Testis (tissue), 3 donors: ENCODE results near the gene ITGAD. TPM values are rescaled to one million over a fixed set of nuclear protein-coding genes. Genes with fewer than 3 reads are reported as not detected.
A peak's percentile ranks its signal among the peaks of the same experiment; 100 is the strongest.

Experiments used
- DNase-seq: peaks from one replicate; pipeline ENCODE4 v3.0.0-alpha.2; 2019
- H3K27ac ChIP-seq, 2 donors: fragments of 200-600 bp; sonication (generic); one replicate each; pipeline ENCODE4 v1.5.1; 2019
- H3K27me3 ChIP-seq: fragments of 200-600 bp; sonication (generic); one replicate; pipeline ENCODE4 v1.5.1; 2019
- H3K36me3 ChIP-seq: fragments of 200-600 bp; sonication (generic); one replicate; pipeline ENCODE4 v1.5.1; 2017; ENCODE audit warnings: low read depth; ENCODE audit errors: missing control alignments
- H3K4me1 ChIP-seq: fragments of 200-600 bp; sonication (generic); one replicate; pipeline ENCODE4 v1.5.1; 2019
- H3K4me3 ChIP-seq, 2 donors: fragments of 200-600 bp; sonication (generic); one replicate each; pipeline ENCODE4 v1.5.1; 2017 to 2019
- H3K9me3 ChIP-seq: fragments of 200-600 bp; sonication (generic); one replicate; pipeline ENCODE4 v1.5.1; 2017
- POLR2A ChIP-seq: fragments of 450-650 bp; IDR thresholded peaks from one replicate; pipeline ENCODE4 v1.6.1; 2017; ENCODE audit warnings: antibody characterized with exemption, mild to moderate bottlenecking, moderate library complexity
- WGBS, 2 donors: methylation state at CpG; one replicate each; pipeline ENCODE4 v1.1.5; 2018; 5-methylcytosine and 5-hydroxymethylcytosine counted together
- intact Hi-C: fragments of 100-400 bp; cut with DNase I; formaldehyde crosslinking; loops from one replicate; pipeline ENCODE4 v1.15.1; 2023; ENCODE audit warnings: low total_unique reads
- polyA plus RNA-seq: library from polyadenylated mRNA; stranded (reverse); fragments of 350-450 nt; fragmentation: Illumina TruSeq; extraction: RNeasy Lipid Tissue Mini Kit (QIAGEN cat#74804); gene quantifications from one replicate; pipeline ENCODE4 v1.2.3, GENCODE V29; 2014; ENCODE audit warnings: low read depth, low replicate concordance; ENCODE audit not compliant: insufficient read depth
- total RNA-seq, 2 donors: library from RNA; depleted of rRNA; stranded (reverse); fragments of >200 nt; gene quantifications; one replicate each; pipeline ENCODE4 v1.2.3, GENCODE V29; 2016
- TF ChIP-seq, protein P1 (sequence below), 3 experiments: fragments of 450-650 bp in 2 of 3; fragments of 200-600 bp in 1 of 3; sonication (generic) in 1 of 3; IDR thresholded peaks; one replicate each; pipeline ENCODE4 v1.5.1; 2016 to 2019; ENCODE audit warnings: antibody characterized with exemption in 3 of 3, mild to moderate bottlenecking in 2 of 3, moderate library complexity in 1 of 3

ITGAD gene
- total and polyA plus RNA-seq, 3 donors from 2014 or later: 0.19 TPM; not detected in 2

- peaks cover 31% of the 10 kb centered on the region for H3K4me1 ChIP-seq
- H3K27me3 ChIP-seq: no peaks in the 10 kb centered on the region
- no peak overlapping the region for H3K4me3 ChIP-seq
- no peaks in the 10 kb centered on the region for H3K9me3 ChIP-seq
- intact Hi-C loops: no loop called here
- WGBS, 2 donors: 53 to 60% methylated on average over 11 of the region's 11 CpGs
- H3K36me3 ChIP-seq: no peaks in the 10 kb centered on the region
- peak; percentile 82 for DNase-seq
- H3K27ac ChIP-seq: no peak overlapping the region
- TF ChIP-seq POLR2A: no peak
- TF ChIP-seq, protein P1, sequence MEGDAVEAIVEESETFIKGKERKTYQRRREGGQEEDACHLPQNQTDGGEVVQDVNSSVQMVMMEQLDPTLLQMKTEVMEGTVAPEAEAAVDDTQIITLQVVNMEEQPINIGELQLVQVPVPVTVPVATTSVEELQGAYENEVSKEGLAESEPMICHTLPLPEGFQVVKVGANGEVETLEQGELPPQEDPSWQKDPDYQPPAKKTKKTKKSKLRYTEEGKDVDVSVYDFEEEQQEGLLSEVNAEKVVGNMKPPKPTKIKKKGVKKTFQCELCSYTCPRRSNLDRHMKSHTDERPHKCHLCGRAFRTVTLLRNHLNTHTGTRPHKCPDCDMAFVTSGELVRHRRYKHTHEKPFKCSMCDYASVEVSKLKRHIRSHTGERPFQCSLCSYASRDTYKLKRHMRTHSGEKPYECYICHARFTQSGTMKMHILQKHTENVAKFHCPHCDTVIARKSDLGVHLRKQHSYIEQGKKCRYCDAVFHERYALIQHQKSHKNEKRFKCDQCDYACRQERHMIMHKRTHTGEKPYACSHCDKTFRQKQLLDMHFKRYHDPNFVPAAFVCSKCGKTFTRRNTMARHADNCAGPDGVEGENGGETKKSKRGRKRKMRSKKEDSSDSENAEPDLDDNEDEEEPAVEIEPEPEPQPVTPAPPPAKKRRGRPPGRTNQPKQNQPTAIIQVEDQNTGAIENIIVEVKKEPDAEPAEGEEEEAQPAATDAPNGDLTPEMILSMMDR (IDR thresholded peaks at IDR 0.05): peak; percentile 26 to 48 (median 42)
Observed at GRCh38 chr16:31451681-31452351, 58.7 kb downstream of the ITGAD start.

DNA sequence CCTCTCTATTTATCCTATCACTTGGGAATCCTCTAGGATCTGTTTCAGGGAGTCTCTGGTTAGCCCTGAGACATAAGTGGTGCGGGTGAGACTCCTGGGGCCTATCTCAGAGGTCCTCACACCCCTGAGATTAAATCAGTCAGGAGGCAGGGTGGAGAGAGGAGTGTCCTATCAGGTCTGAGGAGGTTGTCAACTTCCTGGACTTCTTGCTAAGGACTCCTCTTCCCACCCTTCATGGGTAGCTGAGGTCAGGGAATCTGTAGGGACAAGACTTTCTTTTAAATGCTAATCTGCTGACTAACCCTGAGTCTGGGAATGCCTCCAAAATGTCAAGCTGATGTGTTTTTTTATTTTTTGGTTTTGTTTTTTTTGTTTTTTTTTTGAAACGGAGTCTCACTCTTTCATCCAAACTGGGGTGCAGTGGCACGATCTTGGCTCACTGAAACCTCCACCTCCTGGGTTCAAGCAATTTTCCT, 59.5 kb downstream of the ITGAD start:
- 38 to 41% methylated on average over 3 of the region's 3 CpGs for WGBS, 2 donors
- Histone ChIP-seq H3K9me3 (no peaks in the 10 kb centered on the region), H3K27ac (peak overlapping the region in 1 of 2 donors; percentile 78), H3K36me3 (no peaks in the 10 kb centered on the region), H3K4me1 (peaks cover 40% of the 10 kb centered on the region), H3K27me3 (no peaks in the 10 kb centered on the region), H3K4me3 (no peak overlapping the region)
- DNase-seq: peak; percentile 40
- intact Hi-C loops: no loop called here
- no peak for TF ChIP-seq POLR2A
- TF ChIP-seq, protein P1 (IDR thresholded peaks at IDR 0.05): no peak

DNA sequence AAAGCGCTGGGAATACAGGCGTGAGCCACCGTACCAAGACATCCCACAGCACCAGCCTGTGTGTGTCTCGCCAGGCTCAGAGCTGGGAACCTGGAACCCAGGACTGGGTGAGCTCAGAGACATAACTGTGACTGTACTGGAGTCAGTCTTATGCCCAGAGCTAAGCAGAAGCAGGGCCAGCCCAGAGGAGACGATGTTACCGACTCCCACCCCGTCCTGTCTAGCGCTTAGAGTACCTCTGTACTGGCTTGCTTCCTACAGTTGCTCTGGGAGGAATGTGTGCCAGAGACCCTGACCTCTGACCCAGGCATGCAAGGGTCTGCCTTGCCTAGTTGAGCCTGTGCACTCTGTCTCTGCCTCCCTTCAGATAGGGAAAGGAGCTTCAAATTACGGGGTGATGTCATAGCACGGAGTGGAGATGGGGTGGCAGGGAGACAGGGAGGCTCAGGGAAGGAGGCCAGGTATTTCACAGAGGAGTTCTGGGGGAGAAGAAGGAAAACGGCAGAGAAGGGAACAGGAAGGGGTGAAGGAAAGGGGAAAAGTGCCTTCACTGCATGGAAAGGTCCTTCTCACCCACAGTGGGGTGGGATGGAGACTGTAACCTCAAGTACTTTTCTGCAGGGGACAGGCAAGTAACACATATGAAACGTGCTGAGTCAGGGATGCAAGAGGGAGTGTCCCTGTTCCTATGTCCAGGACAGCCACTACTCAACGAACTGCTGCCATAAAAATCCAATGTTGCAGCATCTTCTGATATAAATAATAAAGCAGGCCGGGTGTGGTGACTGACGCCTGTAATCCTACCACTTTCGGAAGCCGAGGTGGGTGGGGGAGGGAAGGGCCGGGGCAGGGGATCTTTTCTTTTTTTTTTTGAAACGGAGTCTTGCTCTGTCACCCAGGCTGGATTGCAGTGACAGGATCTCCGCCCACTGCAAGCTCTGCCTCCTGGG, 60.4 kb downstream of the ITGAD start:
- WGBS, 2 donors: 40 to 48% methylated on average over 13 to 20 of the region's 20 CpGs
- peak overlapping the region; percentile 41 to 78 for H3K27ac ChIP-seq
- H3K27me3 ChIP-seq: no peaks in the 10 kb centered on the region
- H3K9me3 ChIP-seq: no peaks in the 10 kb centered on the region
- TF ChIP-seq, protein P1 (IDR thresholded peaks at IDR 0.05): no peak
- TF ChIP-seq POLR2A: no peak
- no peak overlapping the region for H3K4me3 ChIP-seq
- H3K4me1 ChIP-seq: peaks cover 46% of the 10 kb centered on the region
- peak; percentile 37 for DNase-seq
- H3K36me3 ChIP-seq: no peaks in the 10 kb centered on the region
- intact Hi-C loops: no loop called here

DNA sequence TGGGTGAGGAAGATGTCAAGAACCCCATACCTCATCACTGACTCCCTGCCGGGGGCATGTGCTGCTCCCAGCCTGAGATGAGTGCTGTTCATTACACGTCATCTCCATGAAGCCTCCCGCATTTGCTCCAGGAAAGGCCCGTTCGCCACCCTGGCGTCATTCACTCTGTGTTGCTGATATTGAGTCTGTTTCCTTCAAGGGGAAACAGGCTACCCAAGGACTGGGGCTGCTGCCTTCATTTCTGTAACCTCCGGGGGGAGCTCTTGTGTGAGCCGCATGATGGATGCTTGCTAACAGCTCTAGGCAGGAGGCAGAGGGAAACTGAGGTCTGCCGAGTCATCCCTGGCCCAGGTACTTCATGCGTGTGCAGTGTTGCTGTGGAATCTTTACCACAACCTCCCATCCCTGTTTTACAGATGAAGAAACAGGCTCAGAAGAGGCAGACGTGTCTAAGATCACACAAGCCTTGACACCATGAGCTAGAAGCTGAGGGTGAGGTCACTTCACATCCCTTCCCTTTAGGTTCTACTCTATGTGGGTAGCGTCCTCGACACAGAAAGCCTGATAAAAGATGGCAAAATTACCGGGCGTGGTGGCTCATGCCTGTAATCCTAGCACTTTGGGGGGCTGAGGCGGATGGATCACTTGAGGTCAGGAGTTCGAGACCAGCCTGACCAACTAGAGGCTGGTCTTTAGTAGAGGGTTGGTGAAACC, 62.6 kb downstream of the ITGAD start:
- TF ChIP-seq POLR2A: no peak
- TF ChIP-seq, protein P1 (IDR thresholded peaks at IDR 0.05): peak in 1 of 3 experiments; percentile 17
- Histone ChIP-seq H3K9me3 (no peaks in the 10 kb centered on the region), H3K4me3 (no peak overlapping the region), H3K27me3 (no peaks in the 10 kb centered on the region), H3K4me1 (peaks cover 54% of the 10 kb centered on the region), H3K27ac (no peak overlapping the region), H3K36me3 (no peaks in the 10 kb centered on the region)
- intact Hi-C loops: no loop called here
- peak; percentile 24 for DNase-seq
- 64 to 74% methylated on average over 17 of the region's 17 CpGs for WGBS, 2 donors
